Epithelial cell of esophagus (primary cell): Measurements from ENCODE around the gene RHOT1.

Experiments
- DNase-seq: peaks from one replicate; pipeline ENCODE4 v3.0.0; 2010; ENCODE audit warnings: low read depth
- H3K4me3 ChIP-seq: 2 replicates; pipeline ENCODE4 v1.5.1; 2011; ENCODE audit warnings: mild to moderate bottlenecking, low read length, control low read depth
- CTCF ChIP-seq: IDR thresholded peaks from 2 replicates; pipeline ENCODE4 v1.5.1; 2011; ENCODE audit warnings: low read depth, mild to moderate bottlenecking, low read length, control low read depth, inconsistent platforms; ENCODE audit not compliant: insufficient read depth; ENCODE audit errors: missing control alignments

RHOT1 gene

DNA sequence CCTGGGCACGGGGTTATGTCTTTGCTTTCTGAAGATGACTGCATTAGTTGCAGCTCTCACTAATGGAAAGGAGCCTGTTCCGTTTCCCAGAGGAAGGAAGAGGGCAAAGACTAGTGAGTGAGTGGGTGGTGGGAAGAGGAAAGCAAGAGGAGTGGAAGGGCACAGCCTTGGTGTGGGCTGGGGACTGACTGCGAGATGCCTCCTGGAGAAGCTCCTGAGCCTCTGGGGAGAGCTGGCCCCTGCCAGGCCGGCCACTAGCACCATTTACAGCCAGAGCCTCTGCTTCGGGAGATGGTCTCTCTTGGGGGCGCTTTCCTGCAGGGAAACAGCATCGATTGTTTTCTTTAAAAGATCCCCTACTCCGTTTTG is 122.5 kb downstream of the RHOT1 start:
- DNase-seq = no peak
- no peak overlapping the region for H3K4me3 ChIP-seq
- no peak for TF ChIP-seq CTCF

DNA sequence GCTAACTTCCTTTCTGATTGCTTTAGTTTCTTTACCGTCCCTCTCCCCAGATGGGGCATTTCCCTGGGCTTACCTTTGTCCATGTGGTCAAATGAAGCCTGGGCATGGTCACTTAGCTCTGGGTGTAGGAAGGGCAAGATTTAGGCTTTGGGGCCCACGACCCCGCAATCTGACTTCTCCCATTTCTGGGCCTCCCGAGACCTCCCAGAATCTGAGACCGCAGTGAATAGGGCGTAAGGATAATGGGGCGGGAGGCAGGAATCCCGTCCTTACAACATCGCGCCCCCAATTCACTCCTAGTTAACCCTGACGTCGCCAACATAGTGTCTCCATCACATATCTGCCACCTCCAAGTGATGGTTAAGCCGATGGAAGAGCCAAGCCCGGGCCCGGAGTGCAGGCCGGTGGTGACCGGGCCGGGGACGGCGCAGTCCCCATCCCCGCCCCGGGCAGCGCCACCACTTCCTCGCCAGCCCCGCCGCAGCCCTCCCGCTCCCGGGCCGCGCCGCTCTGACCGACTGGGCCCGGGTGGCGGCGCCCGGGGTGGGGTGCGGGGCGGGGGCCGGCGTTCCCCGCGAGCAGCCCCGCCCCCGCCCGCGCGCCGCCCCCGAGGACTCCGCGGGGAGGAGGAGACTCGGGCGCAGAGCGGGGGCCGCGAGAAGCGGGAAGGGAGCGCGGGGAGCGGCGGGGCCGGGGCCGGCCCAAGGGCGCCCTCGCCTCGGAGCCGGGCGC is 123.1 kb downstream of the RHOT1 start, which contains the start of gene RHBDL3:
Gene RHBDL3, plus strand, starts transcription at position 641 of the 732 bp plus-strand sequence. CDS start 358 bp downstream, outside the sequence.
- H3K4me3 ChIP-seq = peak within 1 kb of the TSS; percentile 21
- DNase-seq = no peak
- no peak for TF ChIP-seq CTCF

DNA sequence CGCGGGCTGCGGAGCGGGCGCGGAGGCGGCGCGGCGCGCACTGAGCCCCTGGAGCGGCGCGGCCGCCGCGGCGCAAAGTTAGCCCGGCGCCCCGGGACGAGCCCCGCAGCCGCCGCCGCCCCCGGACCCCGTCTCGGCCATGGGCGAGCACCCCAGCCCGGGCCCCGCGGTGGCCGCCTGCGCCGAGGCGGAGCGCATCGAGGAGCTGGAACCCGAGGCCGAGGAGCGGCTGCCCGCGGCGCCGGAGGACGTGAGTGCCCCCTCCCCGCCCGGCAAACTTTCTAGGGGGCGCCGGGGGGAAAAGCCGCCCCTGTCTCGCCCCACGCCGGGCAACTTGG is 123.7 kb downstream of the RHOT1 start:
- H3K4me3 ChIP-seq = peak overlapping the region; percentile 21
- no peak for DNase-seq
- no peak for TF ChIP-seq CTCF

GRCh38 chr17:32266389-32267301 is 124.3 kb downstream of the RHOT1 start:
- peak overlapping the region; percentile 21 for H3K4me3 ChIP-seq
- no peak for DNase-seq
- TF ChIP-seq CTCF = no peak

- no peak for TF ChIP-seq CTCF
- DNase-seq = peak; percentile 35
- H3K4me3 ChIP-seq = no peak overlapping the region
Observed at GRCh38 chr17:32267690-32268205, 125.4 kb downstream of the RHOT1 start.

DNA sequence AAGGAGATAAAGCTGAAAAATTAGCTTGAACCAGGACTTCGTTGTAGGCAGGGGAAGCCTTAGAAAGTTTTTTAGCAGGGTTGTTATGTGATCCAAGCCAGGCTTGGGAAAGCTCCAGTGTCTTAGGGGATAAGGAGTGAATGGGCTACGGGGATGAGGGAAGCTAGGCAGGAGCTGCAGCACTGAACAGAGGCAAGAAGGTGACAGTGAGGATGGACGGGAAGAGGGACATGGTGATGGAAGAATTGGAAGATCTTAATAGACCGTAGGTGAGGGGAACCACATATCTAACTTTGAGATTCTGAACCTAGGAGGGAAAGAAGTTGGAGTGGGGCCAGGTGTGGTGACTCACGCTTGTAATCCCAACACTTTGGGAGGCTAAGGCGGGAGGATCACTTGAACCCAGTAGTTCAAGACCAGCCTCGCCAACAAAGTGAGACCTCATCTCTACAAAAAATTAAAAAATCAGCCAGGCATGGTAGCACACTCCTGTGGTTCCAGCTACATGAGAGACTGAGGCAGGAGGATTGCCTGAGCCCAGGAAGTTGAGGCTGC is 126.5 kb downstream of the RHOT1 start:
- no peak for DNase-seq
- no peak overlapping the region for H3K4me3 ChIP-seq
- TF ChIP-seq CTCF = no peak
